ENCODE data around the gene IKZF3. TPM values are rescaled to one million over a fixed set of nuclear protein-coding genes. Genes with fewer than 3 reads are reported as not detected.

IKZF3 gene
- polyA plus RNA-seq, 1 donor (not counting 4 experiments of a cell fraction or from before 2014, with no cell fraction given): not detected

GRCh38 chr17:39739885-39740356, 124.2 kb downstream of the IKZF3 start:
- H4K20me1 ChIP-seq (ENCODE audit: control insufficient read depth, extremely low read depth, insufficient read depth, low read length): no peaks in the 10 kb centered on the region
- H3K36me3 ChIP-seq (ENCODE audit: control insufficient read depth in 2 of 2, extremely low read depth in 1 of 2, insufficient read depth in 2 of 2, low read length in 2 of 2): peaks cover 17 to 22% of the 10 kb centered on the region in 2 experiments
- dilution Hi-C loops (cut with MboI; ENCODE audit: extremely low pct_ligation_motif_present, low sequenced_read_pairs): no loop called here
- FAIRE-seq (no peak), DNase-seq (ENCODE audit: low read depth, low spot score) (no peak)
- TF ChIP-seq CTCF (optimal IDR thresholded peaks at IDR 0.05 in 1 of 3, IDR thresholded peaks at IDR 0.05 in 1 of 3, conservative IDR thresholded peaks at IDR 0.05 in 1 of 3; ENCODE audit: extremely low read depth in 1 of 3, insufficient read depth in 2 of 3, low read length in 3 of 3) (no peak), EZH2 (IDR thresholded peaks at IDR 0.05; ENCODE audit: low read length) (no peak)
- H3K9ac ChIP-seq (ENCODE audit: control insufficient read depth, extremely low read depth, insufficient read depth, low read length): peak overlapping the region; percentile 99
- peak overlapping the region; percentile 73 to 89 (median 84) for H3K4me3 ChIP-seq (ENCODE audit: control insufficient read depth in 2 of 3, extremely low read depth in 1 of 3, insufficient read depth in 2 of 3, low read depth in 1 of 3, low read length in 3 of 3)
- H3K4me1 ChIP-seq (ENCODE audit: control insufficient read depth, extremely low read depth, insufficient read depth, low read length): peaks cover 28% of the 10 kb centered on the region
- peak overlapping the region; percentile 38 for H2AFZ ChIP-seq (ENCODE audit: control insufficient read depth, low read length)
- H3K79me2 ChIP-seq (ENCODE audit: control insufficient read depth, insufficient read depth, low read length): no peaks in the 10 kb centered on the region
- peak overlapping the region; percentile 96 for H3K27ac ChIP-seq (ENCODE audit: control insufficient read depth, insufficient read depth, low read length)
- H3K9me3 ChIP-seq (ENCODE audit: control insufficient read depth, low read depth, low read length): no peaks in the 10 kb centered on the region
- no peaks in the 10 kb centered on the region for H3K27me3 ChIP-seq (ENCODE audit: control insufficient read depth, extremely low read depth, insufficient read depth, low read length)
- H3K9me1 ChIP-seq (ENCODE audit: control insufficient read depth, extremely low read depth, insufficient read depth, low read length): no peaks in the 10 kb centered on the region
- peak overlapping the region; percentile 85 for H3K4me2 ChIP-seq (ENCODE audit: control insufficient read depth, extremely low read depth, insufficient read depth, low read depth, low read length)

GRCh38 chr17:39738983-39739884, 124.9 kb downstream of the IKZF3 start:
- no peaks in the 10 kb centered on the region for H4K20me1 ChIP-seq (ENCODE audit: control insufficient read depth, extremely low read depth, insufficient read depth, low read length)
- DNase-seq (ENCODE audit: low read depth, low spot score) (peak; percentile 57), FAIRE-seq (peak; percentile 74)
- H3K79me2 ChIP-seq (ENCODE audit: control insufficient read depth, insufficient read depth, low read length): no peaks in the 10 kb centered on the region
- dilution Hi-C loops (cut with MboI; ENCODE audit: extremely low pct_ligation_motif_present, low sequenced_read_pairs): no loop called here
- no peaks in the 10 kb centered on the region for H3K9me1 ChIP-seq (ENCODE audit: control insufficient read depth, extremely low read depth, insufficient read depth, low read length)
- H3K9me3 ChIP-seq (ENCODE audit: control insufficient read depth, low read depth, low read length): no peaks in the 10 kb centered on the region
- no peaks in the 10 kb centered on the region for H3K27me3 ChIP-seq (ENCODE audit: control insufficient read depth, extremely low read depth, insufficient read depth, low read length)
- H3K36me3 ChIP-seq (ENCODE audit: control insufficient read depth in 2 of 2, extremely low read depth in 1 of 2, insufficient read depth in 2 of 2, low read length in 2 of 2): peaks cover 11 to 15% of the 10 kb centered on the region in 2 experiments
- H3K4me3 ChIP-seq (ENCODE audit: control insufficient read depth in 2 of 3, extremely low read depth in 1 of 3, insufficient read depth in 2 of 3, low read depth in 1 of 3, low read length in 3 of 3): peak overlapping the region; percentile 73 to 89 (median 84)
- H3K4me2 ChIP-seq (ENCODE audit: control insufficient read depth, extremely low read depth, insufficient read depth, low read depth, low read length): peak overlapping the region; percentile 93
- peaks cover 28% of the 10 kb centered on the region for H3K4me1 ChIP-seq (ENCODE audit: control insufficient read depth, extremely low read depth, insufficient read depth, low read length)
- TF ChIP-seq EZH2 (IDR thresholded peaks at IDR 0.05; ENCODE audit: low read length): no peak
- TF ChIP-seq CTCF (optimal IDR thresholded peaks at IDR 0.05 in 1 of 3, IDR thresholded peaks at IDR 0.05 in 1 of 3, conservative IDR thresholded peaks at IDR 0.05 in 1 of 3; ENCODE audit: extremely low read depth in 1 of 3, insufficient read depth in 2 of 3, low read length in 3 of 3): no peak
- peak overlapping the region; percentile 99 for H3K9ac ChIP-seq (ENCODE audit: control insufficient read depth, extremely low read depth, insufficient read depth, low read length)
- H3K27ac ChIP-seq (ENCODE audit: control insufficient read depth, insufficient read depth, low read length): peak overlapping the region; percentile 96
- H2AFZ ChIP-seq (ENCODE audit: control insufficient read depth, low read length): peak overlapping the region; percentile 38

Data from keratinocyte (primary cell).